Measurements from ENCODE around the gene ORM1.
"Not testable (repeated sequence)": the region's sequence is repeated elsewhere in the genome, so short reads cannot be mapped to it uniquely, and the experiment has no call there.

The ORM1 gene

DNA sequence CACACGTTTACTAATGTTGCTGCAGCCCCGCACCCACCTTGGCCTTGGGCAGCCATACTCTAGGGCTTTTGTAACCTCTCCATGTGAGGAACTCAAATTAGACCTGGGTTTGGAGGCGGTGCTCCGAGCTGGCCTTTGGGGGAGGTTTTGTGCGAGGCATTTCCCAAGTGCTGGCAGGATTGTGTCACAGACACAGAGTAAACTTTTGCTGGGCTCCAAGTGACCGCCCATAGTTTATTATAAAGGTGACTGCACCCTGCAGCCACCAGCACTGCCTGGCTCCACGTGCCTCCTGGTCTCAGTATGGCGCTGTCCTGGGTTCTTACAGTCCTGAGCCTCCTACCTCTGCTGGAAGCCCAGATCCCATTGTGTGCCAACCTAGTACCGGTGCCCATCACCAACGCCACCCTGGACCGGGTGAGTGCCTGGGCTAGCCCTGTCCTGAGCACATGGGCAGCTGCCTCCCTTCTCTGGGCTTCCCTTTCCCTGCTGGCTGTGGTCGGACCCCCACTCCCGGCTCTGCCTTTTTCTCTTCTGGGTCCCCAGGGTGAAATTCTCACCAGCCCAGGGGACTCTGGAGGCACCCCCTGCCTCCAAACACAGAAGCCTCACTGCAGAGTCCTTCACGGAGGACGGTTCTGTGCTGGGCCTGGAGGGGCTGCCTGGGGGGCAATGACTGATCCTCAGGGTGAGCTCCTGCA is at the start of gene ORM1:
Gene ORM1, plus strand, starts transcription at position 268 of the 701 bp plus-strand sequence. Its CDS starts 36 bp downstream, at position 304.
- not testable (repeated sequence) for DNase-seq

DNA sequence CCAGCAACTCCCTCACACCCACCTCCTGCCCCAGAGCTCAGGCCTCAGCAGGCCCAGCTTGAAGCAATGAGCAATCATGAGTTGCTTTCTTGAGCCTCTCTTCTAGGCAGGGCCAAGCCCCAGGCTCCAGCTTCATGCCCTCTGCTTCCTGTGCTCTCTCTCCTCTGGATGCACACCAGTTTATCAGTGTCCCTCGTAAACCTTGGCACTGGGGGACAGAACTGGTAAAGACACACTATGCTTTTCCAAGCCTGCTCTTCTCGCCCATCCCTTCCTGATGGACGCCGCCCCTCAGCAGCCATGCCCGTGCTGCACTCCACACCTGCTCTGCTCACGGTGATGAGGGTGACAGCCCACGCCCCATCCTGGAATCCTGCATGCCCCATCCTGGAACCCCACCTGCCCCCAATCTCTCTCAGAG is 49.4 kb upstream of the ORM1 start:
- no peak for DNase-seq

DNA sequence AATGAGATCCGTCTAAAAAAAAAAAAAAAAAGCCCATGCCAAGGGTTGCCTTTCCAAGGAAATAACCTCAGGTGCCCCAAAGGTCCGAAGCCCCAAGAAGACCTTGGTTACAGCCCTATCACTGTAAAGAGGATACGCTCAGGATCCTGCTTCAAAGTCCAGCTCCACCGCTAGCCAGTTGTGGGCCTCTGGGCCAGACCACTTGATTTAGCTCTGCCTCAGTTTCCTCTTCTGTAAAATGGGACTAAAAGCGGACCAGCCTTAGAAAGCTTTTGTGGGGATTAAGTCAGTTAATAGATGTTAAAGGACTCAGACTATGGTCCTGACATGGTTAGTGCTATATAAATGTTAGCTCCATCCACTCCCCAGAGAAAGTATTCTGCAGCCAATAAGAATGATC is 48.7 kb upstream of the ORM1 start:
- no peak for DNase-seq

DNA sequence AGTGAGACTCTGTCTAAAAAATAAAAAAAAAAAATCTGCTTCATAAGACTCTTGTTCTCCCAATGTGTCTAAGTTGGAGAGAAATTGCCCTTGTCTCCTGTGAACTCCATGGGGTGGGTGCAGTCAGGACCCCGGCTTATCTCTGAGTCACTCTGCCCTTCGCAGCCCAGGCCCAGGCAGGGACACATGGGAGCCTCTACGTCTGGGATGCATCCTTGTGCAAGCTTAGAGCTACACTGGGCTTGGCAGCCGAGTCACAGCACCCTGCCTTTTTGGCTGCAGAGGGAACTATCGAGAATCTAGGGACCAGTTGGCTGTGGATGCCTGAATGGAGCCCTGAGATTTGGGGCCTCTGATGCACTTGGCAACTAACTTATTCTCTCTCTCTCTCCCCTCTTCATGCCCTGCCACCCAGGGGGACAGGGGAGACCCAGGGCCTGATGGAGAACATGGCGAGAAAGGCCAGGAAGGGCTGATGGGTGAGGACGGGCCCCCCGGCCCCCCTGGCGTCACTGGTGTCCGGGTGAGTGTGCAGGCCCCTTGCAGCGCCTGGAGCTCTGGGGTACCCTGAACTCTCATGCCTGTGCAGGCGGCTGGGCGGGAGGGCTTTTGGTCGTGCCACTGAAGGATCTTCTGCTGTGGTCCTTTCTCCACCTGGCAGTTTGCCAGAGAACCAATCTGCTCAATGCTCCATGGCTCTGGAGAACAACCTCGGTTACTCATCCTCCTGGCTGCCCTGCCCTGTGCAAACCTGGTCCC is 47.5 kb upstream of the ORM1 start:
- no peak for DNase-seq

DNA sequence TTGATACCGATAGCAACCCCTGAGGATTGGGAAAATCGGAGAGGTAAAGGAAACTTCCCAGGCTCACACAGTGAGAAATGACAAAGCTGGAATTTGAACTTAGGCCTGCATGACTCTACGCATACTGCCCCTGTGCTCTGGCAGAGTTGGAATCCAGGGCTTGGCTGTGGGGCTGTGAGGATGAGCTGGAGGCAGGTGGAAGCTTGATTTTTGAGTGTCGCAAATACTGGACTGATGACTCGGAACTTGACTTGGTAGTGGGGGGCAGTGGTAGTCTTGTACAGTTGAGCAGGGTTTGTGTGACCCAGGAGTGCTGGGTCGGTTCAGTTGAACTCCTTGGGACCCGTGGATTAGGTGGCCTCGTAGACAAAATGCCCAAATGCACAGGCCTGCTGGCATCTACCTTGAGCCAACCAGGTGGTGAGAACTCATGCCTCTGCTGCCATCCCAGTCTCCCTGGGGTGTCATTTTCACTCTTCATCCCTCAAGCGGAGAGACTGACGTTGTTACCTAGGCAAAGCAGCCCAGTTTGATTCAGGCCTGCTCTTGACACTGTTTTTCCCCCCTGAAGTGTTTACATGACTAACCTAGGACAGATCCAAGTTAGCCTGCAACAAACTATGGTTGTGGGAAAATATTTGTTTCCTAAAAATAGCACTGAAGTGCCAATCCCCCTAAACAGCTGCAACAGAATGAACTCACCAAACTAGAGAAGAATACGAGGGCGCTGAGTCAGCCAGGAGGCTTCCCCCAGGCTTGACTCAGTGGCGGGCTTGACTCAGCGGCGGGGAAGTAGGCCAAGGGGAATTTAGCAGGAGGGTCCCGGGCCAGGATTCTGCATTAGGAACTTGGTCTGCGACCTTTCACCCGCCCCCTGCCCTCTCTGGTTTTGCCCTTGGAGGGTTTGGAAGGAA is 45.7 kb upstream of the ORM1 start:
- no peak for DNase-seq

DNA sequence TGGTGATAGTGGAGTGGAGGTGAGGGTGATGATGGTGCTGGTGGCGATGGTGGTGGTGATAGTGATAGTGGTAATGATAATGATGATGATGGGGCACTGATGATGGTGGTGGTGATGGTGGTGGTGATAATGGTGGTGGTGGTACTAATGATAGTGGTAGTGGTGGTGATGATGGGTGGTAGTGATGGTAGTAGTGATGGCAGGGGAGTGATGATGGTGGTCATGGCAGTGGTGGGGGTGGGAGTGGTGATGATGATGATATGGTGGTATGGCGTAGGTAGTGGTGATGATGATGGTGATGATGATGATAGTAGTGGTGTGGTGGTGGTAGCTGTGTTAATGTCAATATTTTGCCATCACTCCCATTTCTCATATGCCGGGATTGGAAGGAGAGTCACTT is 44.5 kb upstream of the ORM1 start:
- no peak for DNase-seq

DNA sequence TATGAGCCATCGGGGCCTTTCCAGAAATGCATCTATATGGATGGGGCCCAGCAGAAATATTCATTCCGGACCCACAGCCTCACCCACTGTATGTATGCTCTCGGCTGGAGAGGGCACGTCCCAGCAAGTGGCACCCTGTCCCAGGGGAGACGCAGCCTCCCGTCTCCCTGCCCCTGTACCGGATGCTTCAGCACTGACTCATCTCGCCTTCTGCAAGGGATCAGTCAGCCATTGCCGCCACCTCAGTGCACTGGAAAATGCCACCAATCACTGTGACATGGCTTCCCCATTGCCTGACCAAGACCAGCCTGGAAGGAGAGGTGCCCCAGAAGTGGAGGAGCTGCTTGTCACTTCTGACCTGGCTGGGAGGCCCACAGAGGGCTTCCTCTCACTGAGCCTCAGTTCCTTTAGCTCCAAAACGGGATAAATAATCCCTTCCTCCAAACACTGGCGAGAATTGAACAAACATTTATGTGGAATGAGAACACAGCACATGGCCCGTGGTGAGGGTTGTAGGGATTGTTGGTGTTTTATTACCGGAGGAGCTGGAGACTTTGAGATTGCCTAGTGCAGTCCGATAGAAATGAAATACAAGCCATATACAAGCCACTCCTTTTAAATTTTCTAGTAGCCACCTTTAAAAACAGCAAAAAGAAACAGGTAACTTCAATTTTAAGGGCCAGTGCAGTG is 43.9 kb upstream of the ORM1 start:
- no peak for DNase-seq

GRCh38 chr9:114279693-114280092 is 43.2 kb upstream of the ORM1 start:
- DNase-seq = no peak

DNA sequence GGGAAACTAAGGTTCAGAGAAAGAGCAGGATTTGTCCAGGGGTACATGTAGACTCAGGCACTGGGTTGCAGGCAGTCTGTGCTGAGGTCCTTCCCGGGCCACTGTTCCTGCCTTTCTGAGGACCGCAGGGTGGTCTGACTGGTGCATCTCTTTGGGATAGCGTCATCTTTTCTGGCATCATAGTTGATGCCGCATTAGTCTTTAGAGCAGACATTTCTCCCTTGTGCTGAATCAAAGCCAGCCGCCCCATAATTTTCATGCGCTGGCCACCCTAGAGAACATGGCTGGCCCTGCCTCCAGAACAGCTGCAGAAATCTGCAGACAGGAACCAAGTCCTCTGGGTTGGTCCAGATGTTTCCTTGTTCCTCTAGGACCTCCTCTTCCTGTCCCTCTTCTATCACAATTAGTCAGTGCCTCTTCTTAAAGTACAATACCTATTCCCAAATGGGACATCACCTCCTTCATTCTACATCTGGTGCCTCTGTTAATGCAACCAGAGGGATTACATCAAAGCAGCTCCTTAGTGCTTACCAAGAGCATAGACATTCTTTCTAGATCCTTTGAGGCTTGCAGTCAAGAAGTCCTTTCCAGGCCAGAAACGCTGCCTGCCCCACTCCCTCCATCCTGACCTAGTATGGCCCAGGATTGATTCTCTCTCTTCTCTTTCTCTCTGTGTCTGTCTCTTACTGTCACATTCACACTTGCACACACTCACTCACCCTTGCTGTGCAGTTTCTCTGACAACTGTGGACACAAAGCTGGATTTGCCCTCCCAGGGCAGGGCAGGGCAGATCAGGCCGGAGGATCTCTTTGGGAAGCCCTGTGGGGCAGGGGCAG is 42.0 kb upstream of the ORM1 start:
- DNase-seq = no peak

GRCh38 chr9:114281473-114282103 is 41.3 kb upstream of the ORM1 start:
- DNase-seq = no peak

GRCh38 chr9:114282104-114282485 is 40.8 kb upstream of the ORM1 start:
- no peak for DNase-seq

- DNase-seq = no peak
Observed at GRCh38 chr9:114282507-114282906, 40.4 kb upstream of the ORM1 start.

- DNase-seq = peak; percentile 18 to 37
Observed at GRCh38 chr9:114282926-114283325, 40.0 kb upstream of the ORM1 start.

DNA sequence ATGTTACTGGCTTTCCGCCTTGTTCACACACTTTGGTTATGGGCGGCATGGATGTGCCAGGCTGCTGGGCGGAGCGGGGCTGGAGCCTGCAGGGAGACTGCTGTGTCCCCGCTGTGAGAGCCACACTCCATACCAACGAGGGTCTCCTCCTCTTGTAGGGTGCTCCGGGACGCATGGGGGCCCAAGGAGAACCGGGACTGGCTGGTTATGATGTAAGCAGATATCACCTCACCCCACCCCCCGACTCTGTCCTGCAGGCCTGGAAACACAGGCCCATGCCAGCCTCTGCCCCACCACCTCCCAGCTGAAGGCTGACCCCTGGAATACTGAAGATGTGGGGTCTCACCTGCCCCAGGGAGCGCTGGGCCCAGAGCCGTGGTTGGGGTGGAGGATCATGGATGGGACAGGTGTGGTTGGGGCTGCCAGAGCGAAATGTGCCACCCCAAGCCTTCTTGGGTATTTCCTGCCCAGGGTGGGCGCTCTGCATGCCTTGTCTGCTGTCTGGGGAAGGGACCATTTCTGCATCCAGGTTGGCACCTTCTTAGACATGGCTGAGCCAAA is 39.3 kb upstream of the ORM1 start:
- no peak for DNase-seq

- DNase-seq = no peak
Observed at GRCh38 chr9:114284316-114285060, 38.4 kb upstream of the ORM1 start.

DNA sequence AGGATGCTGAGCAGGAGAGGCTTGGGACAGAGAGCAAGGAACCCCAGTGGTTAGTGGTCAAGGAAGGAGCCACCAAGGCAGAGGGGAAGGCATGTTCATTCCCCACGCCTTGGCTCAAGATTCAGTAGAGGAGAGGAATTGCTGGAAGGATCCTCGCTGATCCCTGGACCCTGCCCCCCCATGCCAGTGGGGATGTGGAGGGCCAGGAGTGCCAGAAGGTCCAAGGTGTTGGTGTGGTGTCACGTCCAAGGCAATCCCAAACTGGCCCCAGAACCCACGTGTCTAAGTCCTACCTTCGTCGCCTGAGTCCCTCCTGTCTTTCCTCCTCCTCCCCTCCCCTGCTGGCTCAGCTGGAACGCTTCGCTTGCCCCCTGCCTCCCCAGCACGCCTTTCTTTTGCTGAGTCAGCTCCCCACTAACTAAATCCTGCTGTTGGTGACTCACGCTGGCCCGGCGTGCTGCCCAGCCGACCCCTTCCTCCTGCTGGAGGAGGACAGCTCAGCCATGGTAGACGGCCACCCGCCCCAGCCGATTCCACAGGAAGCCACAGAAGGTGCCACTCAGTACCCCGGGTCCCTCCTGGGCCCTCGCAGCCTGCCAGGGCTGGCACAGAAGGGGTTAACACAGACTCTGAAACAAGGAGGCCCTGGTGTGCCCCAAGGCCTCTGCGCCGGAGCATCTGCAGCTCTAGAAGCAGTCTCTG is 37.6 kb upstream of the ORM1 start:
- DNase-seq = no peak

GRCh38 chr9:114286146-114286679 is 36.7 kb upstream of the ORM1 start:
- DNase-seq = no peak

DNA sequence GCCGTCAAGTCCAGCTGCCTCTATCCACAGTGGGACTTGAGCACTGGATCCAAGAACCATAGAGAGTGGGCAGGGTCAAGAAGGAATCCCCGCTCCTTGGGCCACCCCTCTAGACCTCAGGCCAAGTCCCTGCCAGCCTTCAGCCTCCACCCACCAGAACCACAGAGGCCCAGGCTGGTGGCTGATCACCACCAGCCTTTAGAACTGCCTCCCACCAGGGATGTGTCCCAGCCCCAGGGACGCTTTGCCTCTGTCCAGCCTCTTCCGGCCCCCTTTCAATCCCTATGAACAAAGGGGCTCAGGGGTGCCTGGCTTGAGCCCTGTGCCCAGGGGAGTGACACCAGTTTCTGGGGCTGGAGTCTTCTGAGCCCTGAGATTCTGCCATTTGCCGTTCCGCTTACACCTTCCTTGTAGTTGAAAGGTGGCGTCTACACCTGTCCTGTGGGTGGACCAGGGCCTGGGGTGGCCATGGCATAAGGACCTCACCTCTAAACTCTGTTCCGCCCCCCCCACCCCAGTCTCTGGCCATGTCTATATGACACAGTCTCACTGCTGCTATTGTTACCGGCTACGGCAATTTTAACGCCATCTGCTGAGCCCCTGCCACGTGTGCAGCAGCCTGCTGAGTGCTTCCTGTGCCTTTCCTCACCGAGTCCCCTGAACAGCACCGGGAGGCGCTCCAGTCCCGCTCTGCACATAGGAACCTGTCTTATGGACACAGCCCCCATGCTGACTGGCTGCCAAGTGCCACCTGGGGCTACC is 35.7 kb upstream of the ORM1 start:
- no peak for DNase-seq
